DOHH2 (cell line): ENCODE results near the gene DR1.

Experiments used
- EZH2phosphoT487 ChIP-seq: fragments of 200-600 bp; sonication (generic); IDR thresholded peaks from 2 replicates; pipeline ENCODE4 v1.6.1; 2017; ENCODE audit warnings: borderline replicate concordance, mild to moderate bottlenecking, antibody characterized with exemption, low read length, moderate library complexity, mixed read lengths
- TF ChIP-seq, protein P1 (sequence below): fragments of 200-600 bp; sonication (generic); IDR thresholded peaks from one replicate; pipeline ENCODE4 v1.5.1; 2014; ENCODE audit warnings: antibody characterized with exemption, mild to moderate bottlenecking, low read depth, low read length; ENCODE audit not compliant: poor library complexity, severe bottlenecking

DNA sequence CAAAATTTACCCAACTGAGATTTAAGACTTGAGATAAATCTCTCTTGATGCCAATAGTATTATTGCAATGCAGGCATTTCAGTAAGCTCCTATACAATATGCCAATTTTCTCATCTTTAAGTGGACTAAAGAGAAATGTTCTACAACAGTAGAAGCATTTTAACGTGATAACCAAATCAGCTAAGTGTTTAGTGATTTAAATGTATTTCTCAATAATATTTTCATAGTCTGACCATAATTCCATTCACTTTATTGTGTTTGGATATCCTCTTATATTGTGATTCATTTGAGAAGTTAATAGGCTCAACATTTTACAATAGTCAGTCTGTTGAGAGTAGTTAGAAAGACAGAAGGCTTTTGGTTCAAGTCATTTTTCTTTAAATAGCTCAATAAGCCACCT, 44.6 kb upstream of the DR1 start:
- TF ChIP-seq EZH2phosphoT487, result no peak
- TF ChIP-seq, protein P1, sequence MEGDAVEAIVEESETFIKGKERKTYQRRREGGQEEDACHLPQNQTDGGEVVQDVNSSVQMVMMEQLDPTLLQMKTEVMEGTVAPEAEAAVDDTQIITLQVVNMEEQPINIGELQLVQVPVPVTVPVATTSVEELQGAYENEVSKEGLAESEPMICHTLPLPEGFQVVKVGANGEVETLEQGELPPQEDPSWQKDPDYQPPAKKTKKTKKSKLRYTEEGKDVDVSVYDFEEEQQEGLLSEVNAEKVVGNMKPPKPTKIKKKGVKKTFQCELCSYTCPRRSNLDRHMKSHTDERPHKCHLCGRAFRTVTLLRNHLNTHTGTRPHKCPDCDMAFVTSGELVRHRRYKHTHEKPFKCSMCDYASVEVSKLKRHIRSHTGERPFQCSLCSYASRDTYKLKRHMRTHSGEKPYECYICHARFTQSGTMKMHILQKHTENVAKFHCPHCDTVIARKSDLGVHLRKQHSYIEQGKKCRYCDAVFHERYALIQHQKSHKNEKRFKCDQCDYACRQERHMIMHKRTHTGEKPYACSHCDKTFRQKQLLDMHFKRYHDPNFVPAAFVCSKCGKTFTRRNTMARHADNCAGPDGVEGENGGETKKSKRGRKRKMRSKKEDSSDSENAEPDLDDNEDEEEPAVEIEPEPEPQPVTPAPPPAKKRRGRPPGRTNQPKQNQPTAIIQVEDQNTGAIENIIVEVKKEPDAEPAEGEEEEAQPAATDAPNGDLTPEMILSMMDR, result no peak
